Measurements from ENCODE around the gene RFPL1. TPM values are rescaled to one million over a fixed set of nuclear protein-coding genes. Genes with fewer than 3 reads are reported as not detected.
"Not testable (repeated sequence)": the region's sequence is repeated elsewhere in the genome, so short reads cannot be mapped to it uniquely, and the experiment has no call there.

The RFPL1 gene
- total RNA-seq, 6 experiments from 2014 or later = not detected

DNA sequence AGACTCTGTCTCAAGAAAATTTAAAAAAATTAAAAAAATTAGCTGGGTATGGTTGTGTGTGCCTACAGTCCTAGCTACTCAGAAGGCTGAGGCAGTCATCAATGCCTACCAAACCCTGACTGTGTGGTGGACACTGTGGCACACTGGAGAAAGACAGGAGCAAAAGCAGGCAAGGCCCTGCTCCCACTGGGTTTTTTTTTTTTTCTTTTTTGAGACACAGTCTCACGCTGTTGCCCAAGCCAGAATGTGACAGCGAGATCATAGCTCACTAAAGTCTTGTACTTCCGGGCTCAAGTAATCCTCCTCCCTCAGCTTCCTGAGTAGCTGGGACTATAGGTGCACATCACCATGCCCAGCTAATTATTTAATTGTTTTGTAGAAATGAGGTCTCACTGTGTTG is 46.3 kb downstream of the RFPL1 start:
- no peak overlapping the region for H3K27ac Mint-ChIP-seq
- no peak for TF ChIP-seq CTCF (IDR thresholded peaks at IDR 0.05)
- no peak for DNase-seq
- peaks cover 7% of the 10 kb centered on the region; the same call in 1 of the 2 replicates for H3K9me3 Mint-ChIP-seq
- no peak overlapping the region for H3K4me3 Mint-ChIP-seq
- H3K27me3 Mint-ChIP-seq (ENCODE audit: insufficient read depth) = peaks cover 26% of the 10 kb centered on the region
- H3K4me1 Mint-ChIP-seq (ENCODE audit: low read depth) = peaks cover 11% of the 10 kb centered on the region
- no peaks in the 10 kb centered on the region for H3K36me3 Mint-ChIP-seq (ENCODE audit: low read depth)

DNA sequence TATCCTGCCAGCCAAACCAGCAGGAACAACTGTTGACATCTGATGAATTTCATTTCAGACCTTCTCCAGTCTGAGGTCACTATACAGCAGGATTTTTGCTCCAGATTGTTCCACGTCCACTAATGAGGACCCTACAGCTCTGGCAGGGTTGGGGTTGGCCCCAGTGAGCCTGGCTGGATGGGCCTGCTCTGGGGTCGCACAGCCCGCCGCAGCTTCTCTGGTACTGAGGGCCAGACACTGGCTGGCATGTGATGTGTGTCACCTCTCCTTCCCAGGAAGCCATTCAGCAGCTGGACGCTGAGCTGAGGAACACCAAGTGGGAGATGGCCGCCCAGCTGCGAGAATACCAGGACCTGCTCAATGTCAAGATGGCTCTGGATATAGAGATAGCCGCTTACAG is 47.1 kb downstream of the RFPL1 start:
- Mint-ChIP-seq H3K9me3 (peaks cover 5% of the 10 kb centered on the region; the same call in 1 of the 2 replicates), H3K27me3 (ENCODE audit: insufficient read depth) (peaks cover 28% of the 10 kb centered on the region), H3K4me3 (no peak overlapping the region), H3K27ac (no peak overlapping the region), H3K36me3 (ENCODE audit: low read depth) (no peaks in the 10 kb centered on the region), H3K4me1 (ENCODE audit: low read depth) (peaks cover 11% of the 10 kb centered on the region)
- TF ChIP-seq CTCF (IDR thresholded peaks at IDR 0.05) = no peak
- no peak for DNase-seq

- no peak for DNase-seq
- Mint-ChIP-seq H3K27ac (no peak overlapping the region), H3K27me3 (ENCODE audit: insufficient read depth) (peaks cover 24% of the 10 kb centered on the region), H3K36me3 (ENCODE audit: low read depth) (no peaks in the 10 kb centered on the region), H3K9me3 (no peaks in the 10 kb centered on the region), H3K4me3 (no peak overlapping the region), H3K4me1 (ENCODE audit: low read depth) (no peaks in the 10 kb centered on the region)
- TF ChIP-seq CTCF (IDR thresholded peaks at IDR 0.05) = no peak
Measured at GRCh38 chr22:29487426-29487986, 49.1 kb downstream of the RFPL1 start.

DNA sequence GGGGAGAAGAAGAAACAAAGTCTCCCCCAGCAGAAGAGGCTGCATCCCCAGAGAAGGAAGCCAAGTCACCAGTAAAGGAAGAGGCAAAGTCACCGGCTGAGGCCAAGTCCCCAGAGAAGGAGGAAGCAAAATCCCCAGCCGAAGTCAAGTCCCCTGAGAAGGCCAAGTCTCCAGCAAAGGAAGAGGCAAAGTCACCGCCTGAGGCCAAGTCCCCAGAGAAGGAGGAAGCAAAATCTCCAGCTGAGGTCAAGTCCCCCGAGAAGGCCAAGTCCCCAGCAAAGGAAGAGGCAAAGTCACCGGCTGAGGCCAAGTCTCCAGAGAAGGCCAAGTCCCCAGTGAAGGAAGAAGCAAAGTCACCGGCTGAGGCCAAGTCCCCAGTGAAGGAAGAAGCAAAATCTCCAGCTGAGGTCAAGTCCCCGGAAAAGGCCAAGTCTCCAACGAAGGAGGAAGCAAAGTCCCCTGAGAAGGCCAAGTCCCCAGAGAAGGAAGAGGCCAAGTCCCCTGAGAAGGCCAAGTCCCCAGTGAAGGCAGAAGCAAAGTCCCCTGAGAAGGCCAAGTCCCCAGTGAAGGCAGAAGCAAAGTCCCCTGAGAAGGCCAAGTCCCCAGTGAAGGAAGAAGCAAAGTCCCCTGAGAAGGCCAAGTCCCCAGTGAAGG is 50.9 kb downstream of the RFPL1 start:
- H3K9me3 Mint-ChIP-seq; DNase-seq; H3K27ac Mint-ChIP-seq; H3K36me3 Mint-ChIP-seq (ENCODE audit: low read depth); H3K4me3 Mint-ChIP-seq; H3K4me1 Mint-ChIP-seq (ENCODE audit: low read depth): not testable (repeated sequence)
- peaks cover 21% of the 10 kb centered on the region for H3K27me3 Mint-ChIP-seq (ENCODE audit: insufficient read depth)

DNA sequence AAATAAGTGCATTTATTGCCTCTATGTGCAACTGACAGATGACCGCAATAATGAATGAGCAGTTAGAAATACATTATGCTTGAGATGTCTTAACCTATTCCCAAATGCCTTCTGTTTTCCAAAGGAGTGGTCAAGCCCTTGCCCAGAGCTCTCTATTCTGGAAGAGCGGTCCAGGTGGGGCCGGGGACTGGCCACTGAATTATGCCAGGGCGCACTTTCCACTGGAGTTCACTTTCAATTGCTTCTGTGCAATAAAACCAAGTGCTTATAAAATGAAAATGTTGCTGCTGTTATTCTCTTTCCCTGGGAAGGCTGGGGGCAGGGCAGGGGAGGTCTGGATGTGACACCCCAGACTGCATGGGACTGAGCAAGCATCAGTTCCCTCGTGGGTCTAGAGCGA is 52.6 kb downstream of the RFPL1 start:
- Mint-ChIP-seq H3K4me1 (ENCODE audit: low read depth) (no peaks in the 10 kb centered on the region), H3K27me3 (ENCODE audit: insufficient read depth) (peaks cover 17% of the 10 kb centered on the region), H3K36me3 (ENCODE audit: low read depth) (peaks cover 15% of the 10 kb centered on the region), H3K9me3 (peaks cover 9% of the 10 kb centered on the region), H3K4me3 (no peak overlapping the region), H3K27ac (no peak overlapping the region)
- no peak for TF ChIP-seq CTCF (IDR thresholded peaks at IDR 0.05)
- no peak for DNase-seq

Other genes with a start within 250 kb of the RFPL1 start
- gene EMID1, start 232.7 kb upstream of the RFPL1 start, total RNA-seq (2021; fragmentation: NEBNext Ultra II Directional; extraction: Animal tissue kit (Norgen Biotek cat#: 25700)) = not detected
- gene RHBDD3, start 170.6 kb upstream of the RFPL1 start, total RNA-seq (2021; fragmentation: NEBNext Ultra II Directional; extraction: Animal tissue kit (Norgen Biotek cat#: 25700)) = 10 to 100 TPM; 19.4 to 24.0 (median 21.0) TPM
- 100 to 1,000 TPM; 200 to 291 (median 270) TPM for gene EWSR1, start 170.3 kb upstream of the RFPL1 start, total RNA-seq (2021; fragmentation: NEBNext Ultra II Directional; extraction: Animal tissue kit (Norgen Biotek cat#: 25700))
- gene GAS2L1, start 131.9 kb upstream of the RFPL1 start, total RNA-seq (2021; fragmentation: NEBNext Ultra II Directional; extraction: Animal tissue kit (Norgen Biotek cat#: 25700)) = 10 to 100 TPM; 40.5 to 48.8 (median 43.3) TPM
- gene RASL10A, start 122.9 kb upstream of the RFPL1 start, total RNA-seq (2021; fragmentation: NEBNext Ultra II Directional; extraction: Animal tissue kit (Norgen Biotek cat#: 25700)) = under 1 TPM in 2 of 6 experiments, not detected in 4; 0.24 to 0.28 TPM
- 100 to 1,000 TPM in 1 of 6 experiments, 10 to 100 TPM in 5; 89.1 to 101 (median 89.9) TPM for gene AP1B1, start 50.0 kb upstream of the RFPL1 start, total RNA-seq (2021; fragmentation: NEBNext Ultra II Directional; extraction: Animal tissue kit (Norgen Biotek cat#: 25700))
- gene NEFH, start 41.6 kb downstream of the RFPL1 start, total RNA-seq (2021; fragmentation: NEBNext Ultra II Directional; extraction: Animal tissue kit (Norgen Biotek cat#: 25700)) = not detected
- 10 to 100 TPM; 50.9 to 55.4 (median 53.0) TPM for gene THOC5, start 115.2 kb downstream of the RFPL1 start, total RNA-seq (2021; fragmentation: NEBNext Ultra II Directional; extraction: Animal tissue kit (Norgen Biotek cat#: 25700))
- gene NIPSNAP1, start 142.5 kb downstream of the RFPL1 start, total RNA-seq (2021; fragmentation: NEBNext Ultra II Directional; extraction: Animal tissue kit (Norgen Biotek cat#: 25700)) = 10 to 100 TPM; 51.5 to 77.5 (median 70.4) TPM
- 100 to 1,000 TPM; 161 to 184 (median 176) TPM for gene NF2, start 165.1 kb downstream of the RFPL1 start, total RNA-seq (2021; fragmentation: NEBNext Ultra II Directional; extraction: Animal tissue kit (Norgen Biotek cat#: 25700))